SK-N-SH (cell line): ENCODE measurements around the gene KIF13A. TPM values are rescaled to one million over a fixed set of nuclear protein-coding genes. Genes with fewer than 3 reads are reported as not detected.

Experiments
- CTCF ChIA-PET: fragments of 300-600, 350-600 bp; formaldehyde crosslinking; extraction: SDS; loops from one replicate; lab custom pipeline; 2021; lab: Yijun Ruan, JAX
- POLR2A ChIA-PET: fragments of 350-600 bp; sonication (Branson Sonifier 250); formaldehyde crosslinking; extraction: SDS; loops from one replicate; lab custom pipeline; 2020; ENCODE audit warnings: antibody characterized with exemption, inconsistent platforms; lab: Yijun Ruan, JAX
- DNase-seq: peaks from one replicate; pipeline ENCODE4 v3.0.0; 2012
- H2AFZ ChIP-seq: fragments of 200-600 bp; sonication (generic); 2 replicates; pipeline ENCODE4 v1.8.1; 2016; ENCODE audit warnings: antibody characterized with exemption, mild to moderate bottlenecking, low read depth
- H3F3A ChIP-seq: fragments of 200-600 bp; sonication (generic); replicated peaks from 2 replicates; pipeline ENCODE3; 2016; ENCODE audit warnings: antibody characterized with exemption, mild to moderate bottlenecking; ENCODE audit not compliant: insufficient read depth
- H3K27ac ChIP-seq, 2 experiments: fragments of 200-500 bp in 1 of 2; fragments of 200-600 bp in 1 of 2; sonication (Bioruptor generic) in 1 of 2; sonication (generic), shearing (Covaris generic) in 1 of 2; 2 replicates each; pipeline versions ENCODE4 v1.5.1 to v1.6.1; 2014 to 2016; ENCODE audit warnings: low read depth in 2 of 2, inconsistent platforms in 1 of 2, low read length in 1 of 2, mild to moderate bottlenecking in 1 of 2, mixed read lengths in 1 of 2
- H3K27me3 ChIP-seq: fragments of 200-600 bp; sonication (generic), shearing (Covaris generic); 2 replicates; pipeline ENCODE4 v1.6.1; 2016; ENCODE audit warnings: mixed run types; ENCODE audit not compliant: insufficient read depth
- H3K36me3 ChIP-seq, 2 experiments: fragments of 200-500 bp in 1 of 2; fragments of 200-600 bp in 1 of 2; sonication (Bioruptor generic) in 1 of 2; sonication (generic) in 1 of 2; replicated peaks in 1 of 2; 2 replicates each; pipeline versions ENCODE3 to v1.5.1; 2014 to 2016; ENCODE audit warnings: low read length in 1 of 2, mild to moderate bottlenecking in 1 of 2; ENCODE audit not compliant: insufficient read depth in 2 of 2, control insufficient read depth in 1 of 2
- H3K4me1 ChIP-seq, 2 experiments: fragments of 200-500 bp in 1 of 2; fragments of 200-600 bp in 1 of 2; sonication (Bioruptor generic) in 1 of 2; sonication (generic), shearing (Covaris generic) in 1 of 2; 2 replicates each; pipeline versions ENCODE4 v1.5.1 to v1.6.1; 2014 to 2016; ENCODE audit warnings: low read depth in 1 of 2, low read length in 1 of 2, mixed run types in 1 of 2; ENCODE audit not compliant: insufficient read depth in 2 of 2, control insufficient read depth in 1 of 2
- H3K4me2 ChIP-seq: fragments of 200-600 bp; sonication (generic), shearing (Covaris generic); 2 replicates; pipeline ENCODE4 v1.6.1; 2017; ENCODE audit warnings: mixed run types
- H3K4me3 ChIP-seq, 2 experiments: fragments of 200-500 bp in 1 of 2; fragments of 200-600 bp in 1 of 2; sonication (Bioruptor generic) in 1 of 2; sonication (generic), shearing (Covaris generic) in 1 of 2; 2 replicates each; pipeline versions ENCODE4 v1.5.1 to v1.8.1; 2014 to 2016; ENCODE audit warnings: low read depth in 2 of 2, inconsistent platforms in 1 of 2, low read length in 1 of 2, mild to moderate bottlenecking in 1 of 2, mixed read lengths in 1 of 2, moderate library complexity in 1 of 2
- H3K79me2 ChIP-seq: fragments of 200-600 bp; sonication (generic); 2 replicates; pipeline ENCODE4 v1.8.1; 2017; ENCODE audit warnings: mild to moderate bottlenecking; ENCODE audit not compliant: insufficient read depth
- H3K9ac ChIP-seq: fragments of 200-600 bp; sonication (generic); 2 replicates; pipeline ENCODE4 v1.6.1; 2017; ENCODE audit warnings: mixed run types
- H3K9me2 ChIP-seq: fragments of 200-600 bp; sonication (generic); 2 replicates; pipeline ENCODE4 v1.6.1; 2017; ENCODE audit warnings: mixed run types
- H3K9me3 ChIP-seq: fragments of 200-600 bp; sonication (generic); 2 replicates; pipeline ENCODE4 v1.6.1; 2017; ENCODE audit warnings: mixed run types, mild to moderate bottlenecking, moderate library complexity
- H4K20me1 ChIP-seq: fragments of 200-600 bp; sonication (generic); 2 replicates; pipeline ENCODE4 v1.6.1; 2017; ENCODE audit warnings: mild to moderate bottlenecking, mixed run types; ENCODE audit not compliant: insufficient read depth
- CHD2 ChIP-seq: fragments of 150-350 bp; IDR thresholded peaks from 2 replicates; pipeline ENCODE4 v1.6.1; 2018; ENCODE audit warnings: low read length; ENCODE audit not compliant: partially characterized antibody
- FOSL2 ChIP-seq: IDR thresholded peaks from 2 replicates; pipeline ENCODE4 v1.4.0; 2012; ENCODE audit warnings: low read depth, mild to moderate bottlenecking, moderate library complexity, borderline replicate concordance
- FOXM1 ChIP-seq: IDR thresholded peaks from 2 replicates; pipeline ENCODE4 v1.4.0; 2012; ENCODE audit warnings: low read depth, mild to moderate bottlenecking
- GABPA ChIP-seq: IDR thresholded peaks from 2 replicates; pipeline ENCODE4 v1.4.0; 2012; ENCODE audit warnings: low read depth, mild to moderate bottlenecking
- JUND ChIP-seq: IDR thresholded peaks from 2 replicates; pipeline ENCODE4 v1.4.0; 2012
- MEF2A ChIP-seq: IDR thresholded peaks from 2 replicates; pipeline ENCODE4 v1.4.0; 2012; ENCODE audit warnings: low read depth, borderline replicate concordance
- MXI1 ChIP-seq: IDR thresholded peaks from 2 replicates; pipeline ENCODE4 v1.6.1; 2012; ENCODE audit warnings: mild to moderate bottlenecking, low read depth, low read length, improper control_type of control experiment
- NFIC ChIP-seq: IDR thresholded peaks from 2 replicates; pipeline ENCODE4 v1.4.0; 2012; ENCODE audit warnings: borderline replicate concordance
- NRF1 ChIP-seq: IDR thresholded peaks from 2 replicates; pipeline ENCODE4 v1.6.1; 2012; ENCODE audit warnings: low read depth, mild to moderate bottlenecking, low read length
- RFX5 ChIP-seq: IDR thresholded peaks from 2 replicates; pipeline ENCODE4 v1.6.1; 2012; ENCODE audit warnings: mild to moderate bottlenecking, improper control_type of control experiment, low read length
- SIN3A ChIP-seq: IDR thresholded peaks from 2 replicates; pipeline ENCODE4 v1.6.1; 2012; ENCODE audit warnings: low read depth, mild to moderate bottlenecking, low read length, moderate library complexity, borderline replicate concordance
- SMC3 ChIP-seq: IDR thresholded peaks from 2 replicates; pipeline ENCODE4 v1.6.1; 2012; ENCODE audit warnings: low read depth, low read length, improper control_type of control experiment
- TAF1 ChIP-seq: IDR thresholded peaks from 2 replicates; pipeline ENCODE4 v1.6.1; 2012; ENCODE audit warnings: low read depth, mild to moderate bottlenecking, low read length, moderate library complexity, borderline replicate concordance
- WGBS: methylation state at CpG from one replicate; pipeline ENCODE4 v1.1.6; 2017; ENCODE audit warnings: low lambda C conversion rate; 5-methylcytosine and 5-hydroxymethylcytosine counted together
- polyA plus RNA-seq, 3 experiments: library from polyadenylated mRNA; depleted of rRNA; stranded (reverse); fragments of >200 nt; gene quantifications; 2 replicates each; pipeline ENCODE4 v1.2.3, GENCODE V29; 2012
- TF ChIP-seq, protein P1 (sequence below): IDR thresholded peaks from 2 replicates; pipeline ENCODE4 v1.4.0; 2012; ENCODE audit warnings: low read depth
- TF ChIP-seq, protein P2 (sequence below): fragments of 150-350 bp; IDR thresholded peaks from 2 replicates; pipeline ENCODE4 v1.6.1; 2016; ENCODE audit warnings: mild to moderate bottlenecking, low read depth, low read length
- TF ChIP-seq, protein P3 (sequence below): IDR thresholded peaks from 2 replicates; pipeline ENCODE4 v1.4.0; 2012; ENCODE audit warnings: low read depth, borderline replicate concordance

KIF13A gene
- polyA plus RNA-seq, 1 of the 3 experiments (the other 2 are of a cell fraction): 18.2 TPM

DNA sequence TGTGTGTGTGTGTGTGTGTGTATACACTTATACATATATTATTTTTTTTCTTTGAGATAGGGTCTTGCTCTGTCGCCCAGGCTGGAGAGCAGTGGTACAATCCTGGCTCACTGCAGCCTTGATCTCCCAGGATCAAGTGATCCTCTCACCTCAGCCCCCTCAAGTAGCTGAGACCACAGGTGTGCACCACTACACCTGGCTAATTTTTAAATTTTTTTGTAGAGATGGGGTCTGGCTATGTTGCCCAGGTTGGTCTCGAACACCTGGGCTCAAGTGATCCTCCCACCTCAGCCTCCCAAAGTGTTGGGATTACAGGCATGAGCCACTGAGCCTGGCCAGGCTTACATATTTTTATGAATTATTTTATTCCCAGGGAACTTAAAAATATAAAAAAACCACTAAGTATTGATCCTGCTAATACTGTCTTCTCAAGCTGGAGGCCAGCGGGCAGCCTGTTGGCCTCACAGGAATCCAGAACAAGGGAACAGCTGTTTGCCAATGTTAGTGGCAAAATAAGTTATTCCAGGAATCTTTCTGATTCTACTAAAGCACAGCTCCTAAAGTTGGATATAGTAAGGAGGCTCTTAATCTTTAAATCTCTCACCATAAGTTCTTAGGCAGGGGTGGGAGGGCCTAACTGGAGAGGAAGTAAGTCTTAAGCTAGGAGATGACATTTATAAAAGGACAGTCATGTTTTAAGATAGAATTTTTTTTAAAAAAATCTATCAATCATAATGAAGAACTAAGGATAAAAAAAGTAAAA is 145.2 kb downstream of the KIF13A start:
- no peaks in the 10 kb centered on the region for H3K9me2 ChIP-seq
- POLR2A ChIA-PET: no interaction called here
- no peak overlapping the region for H2AFZ ChIP-seq
- 92% methylated on average over 3 of the region's 3 CpGs for WGBS
- CTCF ChIA-PET: interaction anchor here (0.7 kb wide), 2 partner anchors 9 to 148 kb away, joined by 3 read pairs; no protein-coding TSS in a partner anchor
- H3K27ac ChIP-seq: 0 out of 4 replicates have a peak overlapping the region, but pooled peaks of 1 of the 2 experiments have one; percentile 11
- no peaks in the 10 kb centered on the region for H3K79me2 ChIP-seq
- no peaks in the 10 kb centered on the region for H3K27me3 ChIP-seq
- H4K20me1 ChIP-seq: no peaks in the 10 kb centered on the region
- TF ChIP-seq GABPA (no peak), JUND (no peak), NRF1 (no peak), NFIC (no peak)
- TF ChIP-seq, protein P1, sequence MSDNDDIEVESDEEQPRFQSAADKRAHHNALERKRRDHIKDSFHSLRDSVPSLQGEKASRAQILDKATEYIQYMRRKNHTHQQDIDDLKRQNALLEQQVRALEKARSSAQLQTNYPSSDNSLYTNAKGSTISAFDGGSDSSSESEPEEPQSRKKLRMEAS: no peak
- no peak for DNase-seq
- no peaks in the 10 kb centered on the region for H3K4me1 ChIP-seq
- no peak overlapping the region for H3K9ac ChIP-seq
- no peak overlapping the region for H3K4me3 ChIP-seq
- H3F3A ChIP-seq: peaks cover 15% of the 10 kb centered on the region
- H3K36me3 ChIP-seq: peaks cover 8 to 22% of the 10 kb centered on the region in 2 experiments
- H3K4me2 ChIP-seq: no peak overlapping the region
- H3K9me3 ChIP-seq: no peaks in the 10 kb centered on the region

DNA sequence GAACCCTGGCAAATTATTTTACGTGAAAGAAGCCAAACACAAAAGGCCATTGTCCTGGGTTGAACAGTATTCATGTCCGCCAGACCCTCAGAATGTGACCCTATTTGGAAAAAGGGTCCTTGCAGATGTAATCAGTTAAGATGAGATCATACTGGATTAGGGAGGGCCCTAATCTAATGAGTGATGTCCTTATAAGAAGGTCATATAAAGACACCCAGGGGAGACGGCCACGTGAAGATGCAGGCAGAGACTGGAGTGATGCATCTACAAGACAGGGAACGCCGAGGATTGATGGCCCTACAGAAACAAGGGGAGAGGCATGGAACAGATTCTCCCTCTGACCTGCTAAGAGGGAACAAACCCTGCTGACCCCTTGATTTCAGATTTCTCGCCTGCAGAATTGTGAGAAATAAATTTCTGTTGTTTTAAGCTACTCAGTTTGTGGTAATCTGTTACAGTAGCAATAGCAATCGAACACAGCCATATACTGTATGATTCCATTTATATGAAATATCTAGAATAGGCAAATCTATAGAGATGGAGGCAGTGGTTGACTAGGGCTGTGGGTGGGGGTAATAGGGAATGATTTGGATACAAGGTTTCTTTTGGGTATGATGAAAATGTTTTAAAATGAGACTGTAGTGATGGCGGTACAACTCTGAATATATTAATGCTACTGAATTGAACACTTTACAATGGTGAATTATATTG is 147.8 kb downstream of the KIF13A start:
- no peak overlapping the region for H3K4me2 ChIP-seq
- H3K9me3 ChIP-seq: no peaks in the 10 kb centered on the region
- TF ChIP-seq RFX5 (no peak), FOSL2 (no peak), MXI1 (no peak), NFIC (no peak), TAF1 (no peak), JUND (no peak), FOXM1 (no peak), CHD2 (no peak), SMC3 (no peak), GABPA (no peak), SIN3A (no peak), MEF2A (no peak)
- TF ChIP-seq, protein P2, sequence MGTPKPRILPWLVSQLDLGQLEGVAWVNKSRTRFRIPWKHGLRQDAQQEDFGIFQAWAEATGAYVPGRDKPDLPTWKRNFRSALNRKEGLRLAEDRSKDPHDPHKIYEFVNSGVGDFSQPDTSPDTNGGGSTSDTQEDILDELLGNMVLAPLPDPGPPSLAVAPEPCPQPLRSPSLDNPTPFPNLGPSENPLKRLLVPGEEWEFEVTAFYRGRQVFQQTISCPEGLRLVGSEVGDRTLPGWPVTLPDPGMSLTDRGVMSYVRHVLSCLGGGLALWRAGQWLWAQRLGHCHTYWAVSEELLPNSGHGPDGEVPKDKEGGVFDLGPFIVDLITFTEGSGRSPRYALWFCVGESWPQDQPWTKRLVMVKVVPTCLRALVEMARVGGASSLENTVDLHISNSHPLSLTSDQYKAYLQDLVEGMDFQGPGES: no peak
- TF ChIP-seq, protein P3, sequence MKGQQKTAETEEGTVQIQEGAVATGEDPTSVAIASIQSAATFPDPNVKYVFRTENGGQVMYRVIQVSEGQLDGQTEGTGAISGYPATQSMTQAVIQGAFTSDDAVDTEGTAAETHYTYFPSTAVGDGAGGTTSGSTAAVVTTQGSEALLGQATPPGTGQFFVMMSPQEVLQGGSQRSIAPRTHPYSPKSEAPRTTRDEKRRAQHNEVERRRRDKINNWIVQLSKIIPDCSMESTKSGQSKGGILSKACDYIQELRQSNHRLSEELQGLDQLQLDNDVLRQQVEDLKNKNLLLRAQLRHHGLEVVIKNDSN: no peak
- TF ChIP-seq, protein P1: no peak
- TF ChIP-seq, all 33 proteins: peak for 0

More for the DNA sequence above, 147.8 kb downstream of the KIF13A start:
- H3F3A ChIP-seq: peaks cover 15% of the 10 kb centered on the region
- no peak overlapping the region for H2AFZ ChIP-seq
- DNase-seq: no peak
- H4K20me1 ChIP-seq: no peaks in the 10 kb centered on the region
- ChIA-PET POLR2A (no interaction called here), CTCF (no interaction called here)
- no peak overlapping the region for H3K4me3 ChIP-seq
- H3K9me2 ChIP-seq: no peaks in the 10 kb centered on the region
- H3K36me3 ChIP-seq: peaks cover 14 to 29% of the 10 kb centered on the region in 2 experiments
- H3K27me3 ChIP-seq: no peaks in the 10 kb centered on the region
- no peaks in the 10 kb centered on the region for H3K79me2 ChIP-seq
- WGBS: 94% methylated on average over 9 of the region's 9 CpGs
- no peaks in the 10 kb centered on the region for H3K4me1 ChIP-seq
- H3K9ac ChIP-seq: no peak overlapping the region
- H3K27ac ChIP-seq: no peak overlapping the region
